Fibroblast of pulmonary artery (primary cell): Measurements from ENCODE around the gene ARHGAP32.

ENCODE experiments used
- DNase-seq: peaks from one replicate; pipeline ENCODE4 v3.0.0-alpha.2; 2010; ENCODE audit warnings: low read depth
- H3K4me3 ChIP-seq: replicated peaks from 2 replicates; pipeline ENCODE4 v1.5.1; 2011; ENCODE audit warnings: low read depth, mild to moderate bottlenecking, control low read depth, low read length, moderate library complexity
- TF ChIP-seq, protein P1 (sequence below): IDR thresholded peaks from 2 replicates; pipeline ENCODE4 v1.5.1; 2011; ENCODE audit warnings: mild to moderate bottlenecking, control low read depth, low read length, inconsistent platforms; ENCODE audit errors: missing control alignments

Gene ARHGAP32

GRCh38 chr11:129226207-129226798 is 34.2 kb upstream of the ARHGAP32 start:
- no peak overlapping the region for H3K4me3 ChIP-seq
- TF ChIP-seq, protein P1, sequence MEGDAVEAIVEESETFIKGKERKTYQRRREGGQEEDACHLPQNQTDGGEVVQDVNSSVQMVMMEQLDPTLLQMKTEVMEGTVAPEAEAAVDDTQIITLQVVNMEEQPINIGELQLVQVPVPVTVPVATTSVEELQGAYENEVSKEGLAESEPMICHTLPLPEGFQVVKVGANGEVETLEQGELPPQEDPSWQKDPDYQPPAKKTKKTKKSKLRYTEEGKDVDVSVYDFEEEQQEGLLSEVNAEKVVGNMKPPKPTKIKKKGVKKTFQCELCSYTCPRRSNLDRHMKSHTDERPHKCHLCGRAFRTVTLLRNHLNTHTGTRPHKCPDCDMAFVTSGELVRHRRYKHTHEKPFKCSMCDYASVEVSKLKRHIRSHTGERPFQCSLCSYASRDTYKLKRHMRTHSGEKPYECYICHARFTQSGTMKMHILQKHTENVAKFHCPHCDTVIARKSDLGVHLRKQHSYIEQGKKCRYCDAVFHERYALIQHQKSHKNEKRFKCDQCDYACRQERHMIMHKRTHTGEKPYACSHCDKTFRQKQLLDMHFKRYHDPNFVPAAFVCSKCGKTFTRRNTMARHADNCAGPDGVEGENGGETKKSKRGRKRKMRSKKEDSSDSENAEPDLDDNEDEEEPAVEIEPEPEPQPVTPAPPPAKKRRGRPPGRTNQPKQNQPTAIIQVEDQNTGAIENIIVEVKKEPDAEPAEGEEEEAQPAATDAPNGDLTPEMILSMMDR, result no peak
- no peak for DNase-seq

- DNase-seq, result peak; percentile 80
- H3K4me3 ChIP-seq, result no peak overlapping the region
- TF ChIP-seq, protein P1, result no peak
Observed at GRCh38 chr11:129225190-129225589, 33.1 kb upstream of the ARHGAP32 start.

GRCh38 chr11:129224538-129224937 is 32.4 kb upstream of the ARHGAP32 start:
- DNase-seq, result no peak
- TF ChIP-seq, protein P1, result no peak
- no peak overlapping the region for H3K4me3 ChIP-seq

- peak; percentile 85 for DNase-seq
- peak overlapping the region; percentile 32 for H3K4me3 ChIP-seq
- TF ChIP-seq, protein P1, result no peak
Observed at GRCh38 chr11:129223701-129224149, 31.6 kb upstream of the ARHGAP32 start.

GRCh38 chr11:129223260-129223659 is 31.1 kb upstream of the ARHGAP32 start:
- TF ChIP-seq, protein P1, result no peak
- DNase-seq, result no peak
- H3K4me3 ChIP-seq, result peak overlapping the region; percentile 32

- DNase-seq, result no peak
- H3K4me3 ChIP-seq, result no peak overlapping the region
- TF ChIP-seq, protein P1, result no peak
Observed at GRCh38 chr11:129222158-129222557, 30.0 kb upstream of the ARHGAP32 start.
